ENCODE data around the gene CAMK1D. TPM values are rescaled to one million over a fixed set of nuclear protein-coding genes. Genes with fewer than 3 reads are reported as not detected.

Gene CAMK1D
- polyA plus RNA-seq, 1 donor (not counting 4 experiments of a cell fraction or from before 2014, with no cell fraction given) = 0.76 TPM

GRCh38 chr10:12526311-12526710, 177.0 kb downstream of the CAMK1D start:
- no peak overlapping the region for H3K27ac ChIP-seq (ENCODE audit: control insufficient read depth, insufficient read depth, low read length)
- no peaks in the 10 kb centered on the region for H3K9me1 ChIP-seq (ENCODE audit: control insufficient read depth, extremely low read depth, insufficient read depth, low read length)
- no peaks in the 10 kb centered on the region for H3K36me3 ChIP-seq (ENCODE audit: control insufficient read depth in 2 of 2, extremely low read depth in 1 of 2, insufficient read depth in 2 of 2, low read length in 2 of 2)
- dilution Hi-C loops (cut with MboI; ENCODE audit: extremely low pct_ligation_motif_present, low sequenced_read_pairs) = no loop called here
- TF ChIP-seq CTCF (optimal IDR thresholded peaks at IDR 0.05 in 1 of 3, IDR thresholded peaks at IDR 0.05 in 1 of 3, conservative IDR thresholded peaks at IDR 0.05 in 1 of 3; ENCODE audit: extremely low read depth in 1 of 3, insufficient read depth in 2 of 3, low read length in 3 of 3) (no peak), EZH2 (IDR thresholded peaks at IDR 0.05; ENCODE audit: low read length) (no peak)
- no peaks in the 10 kb centered on the region for H3K9me3 ChIP-seq (ENCODE audit: control insufficient read depth, low read depth, low read length)
- no peak overlapping the region for H3K4me3 ChIP-seq (ENCODE audit: control insufficient read depth in 2 of 3, extremely low read depth in 1 of 3, insufficient read depth in 2 of 3, low read depth in 1 of 3, low read length in 3 of 3)
- H3K4me2 ChIP-seq (ENCODE audit: control insufficient read depth, extremely low read depth, insufficient read depth, low read depth, low read length) = no peak overlapping the region
- H3K27me3 ChIP-seq (ENCODE audit: control insufficient read depth, extremely low read depth, insufficient read depth, low read length) = no peaks in the 10 kb centered on the region
- FAIRE-seq (no peak), DNase-seq (ENCODE audit: low read depth, low spot score) (no peak)
- H3K9ac ChIP-seq (ENCODE audit: control insufficient read depth, extremely low read depth, insufficient read depth, low read length) = no peak overlapping the region
- no peaks in the 10 kb centered on the region for H4K20me1 ChIP-seq (ENCODE audit: control insufficient read depth, extremely low read depth, insufficient read depth, low read length)
- H2AFZ ChIP-seq (ENCODE audit: control insufficient read depth, low read length) = no peak overlapping the region
- no peaks in the 10 kb centered on the region for H3K79me2 ChIP-seq (ENCODE audit: control insufficient read depth, insufficient read depth, low read length)
- no peaks in the 10 kb centered on the region for H3K4me1 ChIP-seq (ENCODE audit: control insufficient read depth, extremely low read depth, insufficient read depth, low read length)

- Histone ChIP-seq H3K9ac (ENCODE audit: control insufficient read depth, extremely low read depth, insufficient read depth, low read length) (no peak overlapping the region), H2AFZ (ENCODE audit: control insufficient read depth, low read length) (no peak overlapping the region), H3K4me2 (ENCODE audit: control insufficient read depth, extremely low read depth, insufficient read depth, low read depth, low read length) (no peak overlapping the region), H4K20me1 (ENCODE audit: control insufficient read depth, extremely low read depth, insufficient read depth, low read length) (no peaks in the 10 kb centered on the region), H3K9me3 (ENCODE audit: control insufficient read depth, low read depth, low read length) (no peaks in the 10 kb centered on the region), H3K36me3 (ENCODE audit: control insufficient read depth in 2 of 2, extremely low read depth in 1 of 2, insufficient read depth in 2 of 2, low read length in 2 of 2) (no peaks in the 10 kb centered on the region), H3K4me1 (ENCODE audit: control insufficient read depth, extremely low read depth, insufficient read depth, low read length) (no peaks in the 10 kb centered on the region), H3K27ac (ENCODE audit: control insufficient read depth, insufficient read depth, low read length) (no peak overlapping the region), H3K79me2 (ENCODE audit: control insufficient read depth, insufficient read depth, low read length) (no peaks in the 10 kb centered on the region), H3K9me1 (ENCODE audit: control insufficient read depth, extremely low read depth, insufficient read depth, low read length) (no peaks in the 10 kb centered on the region), H3K4me3 (ENCODE audit: control insufficient read depth in 2 of 3, extremely low read depth in 1 of 3, insufficient read depth in 2 of 3, low read depth in 1 of 3, low read length in 3 of 3) (no peak overlapping the region), H3K27me3 (ENCODE audit: control insufficient read depth, extremely low read depth, insufficient read depth, low read length) (no peaks in the 10 kb centered on the region)
- no peak for FAIRE-seq
- no peak for DNase-seq (ENCODE audit: low read depth, low spot score)
- no peak for TF ChIP-seq EZH2 (IDR thresholded peaks at IDR 0.05; ENCODE audit: low read length)
- no peak for TF ChIP-seq CTCF (optimal IDR thresholded peaks at IDR 0.05 in 1 of 3, IDR thresholded peaks at IDR 0.05 in 1 of 3, conservative IDR thresholded peaks at IDR 0.05 in 1 of 3; ENCODE audit: extremely low read depth in 1 of 3, insufficient read depth in 2 of 3, low read length in 3 of 3)
- dilution Hi-C loops (cut with MboI; ENCODE audit: extremely low pct_ligation_motif_present, low sequenced_read_pairs) = no loop called here
These were observed 180.6 kb downstream of the CAMK1D start for GRCh38 chr10:12529976-12530375.

All from keratinocyte (primary cell).